Measurements from ENCODE around the gene MRPS18C. TPM values are rescaled to one million over a fixed set of nuclear protein-coding genes. Genes with fewer than 3 reads are reported as not detected.

Gene MRPS18C
- total RNA-seq, 2 experiments from 2014 or later = 15.7 to 18.0 TPM

DNA sequence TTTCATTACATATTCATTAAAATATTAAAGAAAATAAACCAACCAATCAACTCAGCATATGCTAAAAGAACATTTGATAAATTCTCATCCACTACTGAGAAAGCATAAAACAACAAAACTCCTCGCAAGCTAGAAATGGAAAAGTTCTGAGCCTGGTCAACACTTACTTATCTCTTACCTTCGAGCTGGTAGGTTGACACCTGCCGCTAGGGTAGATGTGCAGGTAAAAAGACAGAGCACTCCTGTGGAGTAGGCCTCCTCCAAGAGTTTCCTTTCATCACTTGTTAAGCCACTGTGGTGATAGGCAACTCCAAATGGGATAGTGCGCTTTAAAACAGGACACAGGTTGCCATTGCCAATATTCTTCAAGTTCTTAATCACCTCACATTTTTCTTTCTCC, 19.2 kb upstream of the MRPS18C start:
- ChIA-PET POLR2A (no interaction called here), CTCF (interaction anchor here (0.9 to 1.3 kb wide), 2 partner anchors 14 to 21 kb away, joined by 3 read pairs; no protein-coding TSS in a partner anchor)
- Mint-ChIP-seq H3K27ac (no peak overlapping the region), H3K36me3 (ENCODE audit: low read depth) (peaks cover 70% of the 10 kb centered on the region), H3K4me3 (no peak overlapping the region), H3K4me1 (ENCODE audit: low read depth) (no peaks in the 10 kb centered on the region), H3K27me3 (no peaks in the 10 kb centered on the region), H3K9me3 (no peaks in the 10 kb centered on the region)
- DNase-seq = no peak
- H3K9me3 ChIP-seq (ENCODE audit: control insufficient read depth in 1 of 2, insufficient read depth in 1 of 2, low read length in 2 of 2) = no peaks in the 10 kb centered on the region
- ATAC-seq (ENCODE audit: poor library complexity) = no peak
- H3K27me3 ChIP-seq (ENCODE audit: control insufficient read depth in 1 of 2, insufficient read depth in 2 of 2, low read length in 2 of 2) = no peaks in the 10 kb centered on the region
- TF ChIP-seq, protein P1, sequence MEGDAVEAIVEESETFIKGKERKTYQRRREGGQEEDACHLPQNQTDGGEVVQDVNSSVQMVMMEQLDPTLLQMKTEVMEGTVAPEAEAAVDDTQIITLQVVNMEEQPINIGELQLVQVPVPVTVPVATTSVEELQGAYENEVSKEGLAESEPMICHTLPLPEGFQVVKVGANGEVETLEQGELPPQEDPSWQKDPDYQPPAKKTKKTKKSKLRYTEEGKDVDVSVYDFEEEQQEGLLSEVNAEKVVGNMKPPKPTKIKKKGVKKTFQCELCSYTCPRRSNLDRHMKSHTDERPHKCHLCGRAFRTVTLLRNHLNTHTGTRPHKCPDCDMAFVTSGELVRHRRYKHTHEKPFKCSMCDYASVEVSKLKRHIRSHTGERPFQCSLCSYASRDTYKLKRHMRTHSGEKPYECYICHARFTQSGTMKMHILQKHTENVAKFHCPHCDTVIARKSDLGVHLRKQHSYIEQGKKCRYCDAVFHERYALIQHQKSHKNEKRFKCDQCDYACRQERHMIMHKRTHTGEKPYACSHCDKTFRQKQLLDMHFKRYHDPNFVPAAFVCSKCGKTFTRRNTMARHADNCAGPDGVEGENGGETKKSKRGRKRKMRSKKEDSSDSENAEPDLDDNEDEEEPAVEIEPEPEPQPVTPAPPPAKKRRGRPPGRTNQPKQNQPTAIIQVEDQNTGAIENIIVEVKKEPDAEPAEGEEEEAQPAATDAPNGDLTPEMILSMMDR (IDR thresholded peaks at IDR 0.05) = no peak
- intact Hi-C loops (cut with DNase I, micrococcal nuclease) = no loop called here
- no peak overlapping the region for H3K4me3 ChIP-seq (ENCODE audit: low read length)
- no peaks in the 10 kb centered on the region for H3K4me1 ChIP-seq (ENCODE audit: insufficient read depth, low read length)
- no peak overlapping the region for H3K27ac ChIP-seq (ENCODE audit: low read depth in 1 of 2, low read length in 2 of 2)
- peaks cover 49% of the 10 kb centered on the region for H3K36me3 ChIP-seq (ENCODE audit: insufficient read depth, low read length)

DNA sequence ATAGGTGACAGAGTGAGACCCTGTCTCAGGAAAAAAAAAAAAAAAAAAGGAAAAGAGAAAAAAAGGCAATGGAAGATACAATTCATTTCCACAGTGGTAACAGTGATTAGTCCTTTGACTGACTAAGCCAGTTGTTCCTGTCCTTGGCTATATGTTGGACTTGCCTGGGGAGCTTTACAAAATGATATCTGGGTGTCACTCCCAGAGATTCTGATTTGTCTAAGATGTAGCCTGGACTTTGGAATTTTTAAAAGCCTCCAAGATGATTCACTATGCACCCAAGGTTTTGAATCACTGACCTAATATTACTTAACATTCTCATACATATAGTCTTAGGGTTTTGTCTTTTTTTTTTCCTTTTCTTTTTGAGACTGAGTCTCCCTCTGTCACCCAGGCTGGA, 17.1 kb upstream of the MRPS18C start:
- POLR2A ChIA-PET = interaction anchor here (0.7 kb wide), 1 partner anchor 16 kb away, joined by 4 read pairs; no protein-coding TSS in a partner anchor
- CTCF ChIA-PET = no interaction called here
- Histone ChIP-seq H3K36me3 (ENCODE audit: insufficient read depth, low read length) (peaks cover 54% of the 10 kb centered on the region), H3K4me3 (ENCODE audit: low read length) (no peak overlapping the region), H3K27me3 (ENCODE audit: control insufficient read depth in 1 of 2, insufficient read depth in 2 of 2, low read length in 2 of 2) (no peaks in the 10 kb centered on the region), H3K27ac (ENCODE audit: low read depth in 1 of 2, low read length in 2 of 2) (no peak overlapping the region), H3K4me1 (ENCODE audit: insufficient read depth, low read length) (no peaks in the 10 kb centered on the region), H3K9me3 (ENCODE audit: control insufficient read depth in 1 of 2, insufficient read depth in 1 of 2, low read length in 2 of 2) (no peaks in the 10 kb centered on the region)
- ATAC-seq (ENCODE audit: poor library complexity) (no peak), DNase-seq (no peak)
- Mint-ChIP-seq H3K4me1 (ENCODE audit: low read depth) (no peaks in the 10 kb centered on the region), H3K27ac (no peak overlapping the region), H3K9me3 (no peaks in the 10 kb centered on the region), H3K27me3 (no peaks in the 10 kb centered on the region), H3K4me3 (no peak overlapping the region), H3K36me3 (ENCODE audit: low read depth) (peaks cover 74% of the 10 kb centered on the region)
- intact Hi-C loops (cut with DNase I, micrococcal nuclease) = no loop called here
- TF ChIP-seq, protein P1 (IDR thresholded peaks at IDR 0.05) = no peak

DNA sequence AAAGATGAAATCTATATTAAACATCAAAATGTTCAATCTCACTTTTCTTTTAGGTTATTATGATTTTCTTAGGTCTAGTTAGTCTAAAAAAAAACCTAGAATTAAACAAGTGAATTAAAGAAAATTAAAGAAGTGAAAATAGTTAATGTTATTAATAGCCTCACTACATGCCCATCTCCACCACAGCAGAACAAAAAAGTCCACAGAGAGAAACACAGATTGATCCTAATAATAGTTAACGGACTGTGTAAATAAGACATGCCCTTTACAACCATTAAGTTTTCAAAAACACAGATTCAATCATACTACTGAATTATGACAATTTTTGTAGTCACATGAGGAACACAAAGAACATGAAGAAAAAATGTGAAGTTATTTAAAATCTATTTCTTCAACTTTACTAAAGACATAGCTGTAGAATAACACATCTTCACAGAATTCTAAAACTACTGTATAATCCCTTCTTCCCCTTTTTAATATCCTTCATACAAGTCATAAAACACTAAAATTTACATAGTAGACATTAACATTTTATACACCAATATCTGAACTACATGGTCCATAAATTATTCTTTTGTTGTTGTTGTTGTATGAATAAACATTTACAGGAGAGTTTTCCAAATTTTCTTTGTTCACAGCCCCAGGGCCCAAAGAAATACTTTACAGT, 15.6 kb upstream of the MRPS18C start:
- TF ChIP-seq, protein P1 (IDR thresholded peaks at IDR 0.05) = no peak
- intact Hi-C loops (cut with DNase I, micrococcal nuclease) = no loop called here
- Mint-ChIP-seq H3K4me3 (no peak overlapping the region), H3K27me3 (no peaks in the 10 kb centered on the region), H3K27ac (no peak overlapping the region), H3K36me3 (ENCODE audit: low read depth) (peaks cover 79% of the 10 kb centered on the region), H3K9me3 (no peaks in the 10 kb centered on the region), H3K4me1 (ENCODE audit: low read depth) (no peaks in the 10 kb centered on the region)
- ChIA-PET POLR2A (interaction anchor here (2.2 kb wide), 1 partner anchor 15 kb away, joined by 13 read pairs; the partner anchor contains the start of genes HELQ and MRPS18C), CTCF (no interaction called here)
- H3K36me3 ChIP-seq (ENCODE audit: insufficient read depth, low read length) = peaks cover 57% of the 10 kb centered on the region
- ATAC-seq (ENCODE audit: poor library complexity) = no peak
- no peaks in the 10 kb centered on the region for H3K4me1 ChIP-seq (ENCODE audit: insufficient read depth, low read length)
- no peak overlapping the region for H3K4me3 ChIP-seq (ENCODE audit: low read length)
- DNase-seq = no peak
- no peaks in the 10 kb centered on the region for H3K9me3 ChIP-seq (ENCODE audit: control insufficient read depth in 1 of 2, insufficient read depth in 1 of 2, low read length in 2 of 2)
- no peak overlapping the region for H3K27ac ChIP-seq (ENCODE audit: low read depth in 1 of 2, low read length in 2 of 2)
- H3K27me3 ChIP-seq (ENCODE audit: control insufficient read depth in 1 of 2, insufficient read depth in 2 of 2, low read length in 2 of 2) = no peaks in the 10 kb centered on the region

Measured in CD4-positive, alpha-beta T cell (primary cell).